ENCODE measurements around the gene SLC25A3. TPM values are rescaled to one million over a fixed set of nuclear protein-coding genes. Genes with fewer than 3 reads are reported as not detected.
A peak's percentile ranks its signal among the peaks of the same experiment; 100 is the strongest.

The SLC25A3 gene
- total RNA-seq, 3 donors from 2014 or later: 327 to 469 (median 356) TPM

DNA sequence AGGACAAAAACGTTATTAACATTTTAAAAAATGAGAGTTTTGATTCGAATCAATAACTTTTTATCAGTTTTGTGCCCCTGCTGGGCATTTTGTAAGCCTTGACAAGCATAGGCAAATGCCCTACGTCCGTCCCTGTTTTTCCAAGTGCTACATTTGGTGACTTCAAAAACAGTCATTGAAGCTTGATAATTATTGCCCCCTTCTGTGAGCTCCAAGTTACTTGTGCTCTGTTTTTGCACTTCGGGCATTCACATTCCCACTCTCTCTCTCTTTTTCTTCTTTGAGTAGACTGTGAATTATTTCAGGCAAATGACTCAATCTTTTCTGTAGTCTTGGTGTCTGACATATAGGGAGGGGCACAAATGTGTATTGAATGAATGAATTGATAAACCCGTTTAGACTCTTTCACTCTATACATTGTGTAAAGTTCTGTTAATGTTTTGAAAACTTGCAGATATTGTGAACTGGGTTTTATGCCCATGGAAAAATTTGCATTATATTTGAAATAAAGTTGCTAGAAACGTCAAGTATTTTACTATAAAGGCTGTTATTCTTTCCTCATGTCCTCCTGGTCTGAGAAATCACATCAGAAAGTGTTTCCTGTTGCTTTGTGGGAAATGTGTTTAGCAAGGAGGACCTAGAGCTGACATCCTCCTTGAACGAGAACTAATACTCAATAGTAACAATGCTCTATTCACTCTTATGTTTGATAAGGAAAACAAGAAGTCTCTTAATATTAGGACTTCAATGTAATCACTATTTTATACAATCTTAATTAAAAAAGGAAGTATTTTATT lies 53.0 kb downstream of the SLC25A3 start:
- Histone ChIP-seq H3K27ac (no peak overlapping the region), H3K4me3 (peak overlapping the region; percentile 97 to 99 (median 97)), H3K36me3 (peaks cover 5% of the 10 kb centered on the region), H3K27me3 (no peaks in the 10 kb centered on the region), H3K4me1 (no peaks in the 10 kb centered on the region), H3K9me3 (no peaks in the 10 kb centered on the region)
- TF ChIP-seq CTCF (IDR thresholded peaks at IDR 0.05) (no peak), POLR2A (IDR thresholded peaks at IDR 0.05) (no peak), POLR2AphosphoS5 (IDR thresholded peaks at IDR 0.05) (no peak)
- intact Hi-C loops (cut with DNase I; ENCODE audit: low total_unique reads): loop anchor here (5.0 kb wide), 1 partner anchor 644 kb away; no protein-coding TSS in a partner anchor
- DNase-seq (ENCODE audit: low spot score in 2 of 2): no peak

- no peaks in the 10 kb centered on the region for H3K27me3 ChIP-seq
- peaks cover 5% of the 10 kb centered on the region for H3K36me3 ChIP-seq
- no peak for TF ChIP-seq POLR2AphosphoS5 (IDR thresholded peaks at IDR 0.05)
- H3K27ac ChIP-seq: no peak overlapping the region
- intact Hi-C loops (cut with DNase I; ENCODE audit: low total_unique reads): no loop called here
- no peak for DNase-seq (ENCODE audit: low spot score in 2 of 2)
- no peak overlapping the region for H3K4me3 ChIP-seq
- no peaks in the 10 kb centered on the region for H3K9me3 ChIP-seq
- no peaks in the 10 kb centered on the region for H3K4me1 ChIP-seq
These were observed 57.8 kb downstream of the SLC25A3 start for GRCh38 chr12:98651328-98651727.

GRCh38 chr12:98653866-98654493 lies 60.5 kb downstream of the SLC25A3 start:
- TF ChIP-seq POLR2AphosphoS5 (IDR thresholded peaks at IDR 0.05) (no peak), POLR2A (IDR thresholded peaks at IDR 0.05) (no peak), CTCF (IDR thresholded peaks at IDR 0.05) (peak in 2 of 3 donors; percentile 29 to 58)
- no peaks in the 10 kb centered on the region for H3K27me3 ChIP-seq
- H3K27ac ChIP-seq: no peak overlapping the region
- no peaks in the 10 kb centered on the region for H3K4me1 ChIP-seq
- H3K9me3 ChIP-seq: no peaks in the 10 kb centered on the region
- peaks cover 5% of the 10 kb centered on the region for H3K36me3 ChIP-seq
- intact Hi-C loops (cut with DNase I; ENCODE audit: low total_unique reads): no loop called here
- H3K4me3 ChIP-seq: no peak overlapping the region
- no peak for DNase-seq (ENCODE audit: low spot score in 2 of 2)

Other genes starting within 250 kb of the SLC25A3 start
- 100 to 1,000 TPM in 1 of 3 donors, 10 to 100 TPM in 2; 42.9 to 115 (median 67.8) TPM for gene TMPO, start 78.1 kb upstream of the SLC25A3 start, total RNA-seq
- gene IKBIP, start 51.1 kb downstream of the SLC25A3 start, total RNA-seq: 10 to 100 TPM; 10.7 to 19.7 (median 12.3) TPM
- gene APAF1, start 51.6 kb downstream of the SLC25A3 start, total RNA-seq: 10 to 100 TPM; 10.1 to 18.1 (median 16.4) TPM